HCT116 (cell line): ENCODE results near the gene TEX48.

ENCODE experiments used
- ELF1 ChIP-seq: IDR thresholded peaks from 2 replicates; pipeline ENCODE4 v1.6.1; 2012; ENCODE audit warnings: low read depth, borderline replicate concordance
- EZH2 ChIP-seq: fragments of 200-600 bp; sonication (generic); IDR thresholded peaks from 2 replicates; pipeline ENCODE4 v1.6.1; 2017; ENCODE audit warnings: antibody characterized with exemption, mixed run types
- FOSL1 ChIP-seq: IDR thresholded peaks from 2 replicates; pipeline ENCODE4 v1.6.1; 2012; ENCODE audit warnings: low read depth
- POLR2A ChIP-seq: IDR thresholded peaks from 2 replicates; pipeline ENCODE4 v1.7.0; 2011; ENCODE audit warnings: borderline replicate concordance; ENCODE audit not compliant: insufficient read depth, insufficient read length; ENCODE audit errors: extremely low read depth
- POLR2AphosphoS5 ChIP-seq: IDR thresholded peaks from 2 replicates; pipeline ENCODE4 v1.6.1; 2011; ENCODE audit warnings: mild to moderate bottlenecking, low read depth, low read length, moderate library complexity
- REST ChIP-seq: IDR thresholded peaks from 2 replicates; pipeline ENCODE4 v1.6.1; 2012; ENCODE audit warnings: low read depth
- ZNF274 ChIP-seq: fragments of 200-500 bp; sonication (Bioruptor generic); IDR thresholded peaks from 2 replicates; pipeline ENCODE4 v1.6.1; 2014; ENCODE audit warnings: mild to moderate bottlenecking, low read depth, low read length, inconsistent platforms
- TF ChIP-seq, protein P1 (sequence below), 3 experiments: fragments of 200-600 bp in 1 of 3; sonication (generic) in 1 of 3; IDR thresholded peaks in 2 of 3; conservative IDR thresholded peaks in 1 of 3; 2 replicates each; pipeline ENCODE4 v1.5.1; 2012 to 2017; ENCODE audit warnings: low read depth in 2 of 3, low read length in 2 of 3, antibody characterized with exemption in 1 of 3, borderline replicate concordance in 1 of 3, control low read depth in 1 of 3, mild to moderate bottlenecking in 1 of 3, mixed read lengths in 1 of 3, mixed run types in 1 of 3, moderate library complexity in 1 of 3; ENCODE audit not compliant: insufficient read depth in 1 of 3
- TF ChIP-seq, protein P2 (sequence below): IDR thresholded peaks from 2 replicates; pipeline ENCODE4 v1.6.1; 2012
- TF ChIP-seq, protein P3 (sequence below): IDR thresholded peaks from 2 replicates; pipeline ENCODE4 v1.6.1; 2012
- TF ChIP-seq, protein P4 (sequence below): IDR thresholded peaks from 2 replicates; pipeline ENCODE4 v1.6.1; 2011; ENCODE audit warnings: mild to moderate bottlenecking, low read length, moderate library complexity; ENCODE audit not compliant: insufficient replicate concordance; ENCODE audit errors: extremely low read depth

- TF ChIP-seq, protein P1, sequence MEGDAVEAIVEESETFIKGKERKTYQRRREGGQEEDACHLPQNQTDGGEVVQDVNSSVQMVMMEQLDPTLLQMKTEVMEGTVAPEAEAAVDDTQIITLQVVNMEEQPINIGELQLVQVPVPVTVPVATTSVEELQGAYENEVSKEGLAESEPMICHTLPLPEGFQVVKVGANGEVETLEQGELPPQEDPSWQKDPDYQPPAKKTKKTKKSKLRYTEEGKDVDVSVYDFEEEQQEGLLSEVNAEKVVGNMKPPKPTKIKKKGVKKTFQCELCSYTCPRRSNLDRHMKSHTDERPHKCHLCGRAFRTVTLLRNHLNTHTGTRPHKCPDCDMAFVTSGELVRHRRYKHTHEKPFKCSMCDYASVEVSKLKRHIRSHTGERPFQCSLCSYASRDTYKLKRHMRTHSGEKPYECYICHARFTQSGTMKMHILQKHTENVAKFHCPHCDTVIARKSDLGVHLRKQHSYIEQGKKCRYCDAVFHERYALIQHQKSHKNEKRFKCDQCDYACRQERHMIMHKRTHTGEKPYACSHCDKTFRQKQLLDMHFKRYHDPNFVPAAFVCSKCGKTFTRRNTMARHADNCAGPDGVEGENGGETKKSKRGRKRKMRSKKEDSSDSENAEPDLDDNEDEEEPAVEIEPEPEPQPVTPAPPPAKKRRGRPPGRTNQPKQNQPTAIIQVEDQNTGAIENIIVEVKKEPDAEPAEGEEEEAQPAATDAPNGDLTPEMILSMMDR (IDR thresholded peaks at IDR 0.05 in 2 of 3, conservative IDR thresholded peaks at IDR 0.05 in 1 of 3; ENCODE audit: borderline replicate concordance in 1 of 3, insufficient read depth in 1 of 3, low read depth in 2 of 3, low read length in 2 of 3), result no peak
- TF ChIP-seq EZH2 (no peak), FOSL1 (no peak), ELF1 (no peak), POLR2AphosphoS5 (no peak), POLR2A (no peak), ZNF274 (no peak), REST (no peak)
- TF ChIP-seq, protein P2, sequence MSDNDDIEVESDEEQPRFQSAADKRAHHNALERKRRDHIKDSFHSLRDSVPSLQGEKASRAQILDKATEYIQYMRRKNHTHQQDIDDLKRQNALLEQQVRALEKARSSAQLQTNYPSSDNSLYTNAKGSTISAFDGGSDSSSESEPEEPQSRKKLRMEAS, result no peak
- TF ChIP-seq, protein P3, sequence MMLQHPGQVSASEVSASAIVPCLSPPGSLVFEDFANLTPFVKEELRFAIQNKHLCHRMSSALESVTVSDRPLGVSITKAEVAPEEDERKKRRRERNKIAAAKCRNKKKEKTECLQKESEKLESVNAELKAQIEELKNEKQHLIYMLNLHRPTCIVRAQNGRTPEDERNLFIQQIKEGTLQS, result no peak
- TF ChIP-seq, protein P4, sequence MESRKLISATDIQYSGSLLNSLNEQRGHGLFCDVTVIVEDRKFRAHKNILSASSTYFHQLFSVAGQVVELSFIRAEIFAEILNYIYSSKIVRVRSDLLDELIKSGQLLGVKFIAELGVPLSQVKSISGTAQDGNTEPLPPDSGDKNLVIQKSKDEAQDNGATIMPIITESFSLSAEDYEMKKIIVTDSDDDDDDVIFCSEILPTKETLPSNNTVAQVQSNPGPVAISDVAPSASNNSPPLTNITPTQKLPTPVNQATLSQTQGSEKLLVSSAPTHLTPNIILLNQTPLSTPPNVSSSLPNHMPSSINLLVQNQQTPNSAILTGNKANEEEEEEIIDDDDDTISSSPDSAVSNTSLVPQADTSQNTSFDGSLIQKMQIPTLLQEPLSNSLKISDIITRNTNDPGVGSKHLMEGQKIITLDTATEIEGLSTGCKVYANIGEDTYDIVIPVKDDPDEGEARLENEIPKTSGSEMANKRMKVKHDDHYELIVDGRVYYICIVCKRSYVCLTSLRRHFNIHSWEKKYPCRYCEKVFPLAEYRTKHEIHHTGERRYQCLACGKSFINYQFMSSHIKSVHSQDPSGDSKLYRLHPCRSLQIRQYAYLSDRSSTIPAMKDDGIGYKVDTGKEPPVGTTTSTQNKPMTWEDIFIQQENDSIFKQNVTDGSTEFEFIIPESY, result no peak
Observed at GRCh38 chr9:114643001-114643400, 39.0 kb downstream of the TEX48 start.
